Retinal pigment epithelial cell (primary cell): ENCODE results near the gene ERC1.

ENCODE experiments used
- DNase-seq: peaks from one replicate; pipeline ENCODE4 v3.0.0-alpha.2; 2010; ENCODE audit warnings: low read depth
- H3K4me3 ChIP-seq: 2 replicates; pipeline ENCODE4 v1.5.1; 2011; ENCODE audit warnings: mild to moderate bottlenecking, low read length, control low read depth, moderate library complexity
- CTCF ChIP-seq: conservative IDR thresholded peaks from 2 replicates; pipeline ENCODE4 v1.5.1; 2011; ENCODE audit warnings: low read depth, low read length, control low read depth, inconsistent platforms

Gene ERC1

GRCh38 chr12:990661-991349 is at the start of gene ERC1:
Gene ERC1, plus strand, starts transcription at chr12:991223. Its CDS starts 36,681 bp downstream, at chr12:1027904.
- peak; percentile 63 for DNase-seq
- no peak for TF ChIP-seq CTCF
- H3K4me3 ChIP-seq: peak within 1 kb of the TSS; percentile 81

- TF ChIP-seq CTCF: no peak
Measured at GRCh38 chr12:943051-943450, 48.0 kb upstream of the ERC1 start.

GRCh38 chr12:944211-944610 is 46.8 kb upstream of the ERC1 start:
- no peak for TF ChIP-seq CTCF
- no peak overlapping the region for H3K4me3 ChIP-seq
- no peak for DNase-seq

More at GRCh38 chr12:943051-943450, 48.0 kb upstream of the ERC1 start:
- no peak overlapping the region for H3K4me3 ChIP-seq
- no peak for DNase-seq

GRCh38 chr12:946212-946611 is 44.8 kb upstream of the ERC1 start:
- no peak for DNase-seq
- no peak overlapping the region for H3K4me3 ChIP-seq
- no peak for TF ChIP-seq CTCF

GRCh38 chr12:946631-947030 is 44.4 kb upstream of the ERC1 start:
- TF ChIP-seq CTCF: no peak
- H3K4me3 ChIP-seq: no peak overlapping the region
- no peak for DNase-seq

GRCh38 chr12:948238-948637 is 42.8 kb upstream of the ERC1 start:
- TF ChIP-seq CTCF: no peak
- no peak for DNase-seq
- peak overlapping the region; percentile 78 for H3K4me3 ChIP-seq

- H3K4me3 ChIP-seq: peak within 1 kb of the TSS; percentile 78
- DNase-seq: peak; percentile 97
- TF ChIP-seq CTCF: peak; percentile 88
Measured at GRCh38 chr12:949453-950191, 41.4 kb upstream of the ERC1 start, which contains the start of gene RAD52. Gene RAD52, minus strand, starts transcription at chr12:949694. Its CDS starts 16,636 bp downstream, at chr12:933058.
